ENCODE data around the gene SOX5. TPM values are rescaled to one million over a fixed set of nuclear protein-coding genes. Genes with fewer than 3 reads are reported as not detected.
"Not testable (repeated sequence)": the region's sequence is repeated elsewhere in the genome, so short reads cannot be mapped to it uniquely, and the experiment has no call there.

SOX5 gene
- total RNA-seq, 2 experiments from 2014 or later = not detected

GRCh38 chr12:23851602-23852001, 97.9 kb downstream of the SOX5 start:
- no peak overlapping the region for H3K4me3 Mint-ChIP-seq
- H3K36me3 Mint-ChIP-seq = no peaks in the 10 kb centered on the region
- H3K4me1 Mint-ChIP-seq = no peaks in the 10 kb centered on the region
- no peak for ATAC-seq (ENCODE audit: low read depth)
- H3K9me3 Mint-ChIP-seq = no peaks in the 10 kb centered on the region
- no peak overlapping the region for H3K27ac Mint-ChIP-seq
- no peaks in the 10 kb centered on the region for H3K27me3 Mint-ChIP-seq
- DNase-seq = no peak
- POLR2A ChIA-PET = no interaction called here

DNA sequence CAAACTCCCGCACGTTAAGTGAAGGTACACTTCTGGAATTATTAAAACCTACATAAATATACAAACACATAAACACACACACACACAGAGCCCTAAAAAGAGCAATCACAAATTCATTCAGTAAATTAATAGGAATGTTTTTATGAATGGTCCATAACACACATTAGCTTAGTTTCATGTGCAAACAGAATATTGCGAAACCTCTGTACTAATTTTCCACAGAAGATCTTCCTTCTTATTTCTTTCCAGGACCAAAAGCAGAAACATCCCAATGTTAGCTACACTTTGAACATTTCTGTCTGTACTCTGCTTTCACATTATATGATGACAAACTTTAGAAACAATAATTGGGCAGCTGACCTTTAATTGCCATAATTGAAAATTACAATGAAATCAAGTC, 101.6 kb downstream of the SOX5 start:
- Mint-ChIP-seq H3K9me3 (no peaks in the 10 kb centered on the region), H3K4me3 (no peak overlapping the region)
- POLR2A ChIA-PET = no interaction called here

DNA sequence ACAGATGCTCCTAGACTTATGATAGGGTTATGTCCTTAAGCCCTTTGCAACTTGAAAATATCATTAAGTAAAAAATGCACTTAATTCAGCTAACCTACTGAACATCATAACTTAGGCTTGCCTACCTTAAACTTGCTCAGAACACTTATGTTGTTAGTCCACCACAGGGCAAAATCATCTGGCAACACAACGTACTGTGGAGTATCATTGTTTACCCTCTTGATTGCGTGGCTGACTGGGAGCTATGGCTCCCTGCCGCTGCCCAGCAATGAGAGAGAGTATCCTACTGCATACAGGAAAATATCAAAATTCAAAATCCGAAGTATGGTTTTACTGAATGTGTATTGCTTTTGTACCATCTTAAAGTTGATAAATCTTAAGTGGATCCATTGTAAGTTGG, 105.5 kb downstream of the SOX5 start:
- no peaks in the 10 kb centered on the region for H3K9me3 Mint-ChIP-seq
- no peak for DNase-seq
- H3K27me3 Mint-ChIP-seq = no peaks in the 10 kb centered on the region
- POLR2A ChIA-PET = no interaction called here
- ATAC-seq (ENCODE audit: low read depth) = no peak
- H3K27ac Mint-ChIP-seq = no peak overlapping the region
- no peaks in the 10 kb centered on the region for H3K36me3 Mint-ChIP-seq
- no peak overlapping the region for H3K4me3 Mint-ChIP-seq
- H3K4me1 Mint-ChIP-seq = no peaks in the 10 kb centered on the region

More for the DNA sequence above, 101.6 kb downstream of the SOX5 start:
- no peak overlapping the region for H3K27ac Mint-ChIP-seq
- H3K36me3 Mint-ChIP-seq = no peaks in the 10 kb centered on the region
- H3K27me3 Mint-ChIP-seq = no peaks in the 10 kb centered on the region
- no peak for DNase-seq
- no peaks in the 10 kb centered on the region for H3K4me1 Mint-ChIP-seq
- no peak for ATAC-seq (ENCODE audit: low read depth)

GRCh38 chr12:23834076-23834475, 115.4 kb downstream of the SOX5 start:
- no peaks in the 10 kb centered on the region for H3K4me1 Mint-ChIP-seq
- no peak overlapping the region for H3K27ac Mint-ChIP-seq
- no peaks in the 10 kb centered on the region for H3K36me3 Mint-ChIP-seq
- POLR2A ChIA-PET = no interaction called here
- no peaks in the 10 kb centered on the region for H3K27me3 Mint-ChIP-seq
- no peaks in the 10 kb centered on the region for H3K9me3 Mint-ChIP-seq
- H3K4me3 Mint-ChIP-seq = no peak overlapping the region
- DNase-seq (no peak), ATAC-seq (ENCODE audit: low read depth) (no peak)

DNA sequence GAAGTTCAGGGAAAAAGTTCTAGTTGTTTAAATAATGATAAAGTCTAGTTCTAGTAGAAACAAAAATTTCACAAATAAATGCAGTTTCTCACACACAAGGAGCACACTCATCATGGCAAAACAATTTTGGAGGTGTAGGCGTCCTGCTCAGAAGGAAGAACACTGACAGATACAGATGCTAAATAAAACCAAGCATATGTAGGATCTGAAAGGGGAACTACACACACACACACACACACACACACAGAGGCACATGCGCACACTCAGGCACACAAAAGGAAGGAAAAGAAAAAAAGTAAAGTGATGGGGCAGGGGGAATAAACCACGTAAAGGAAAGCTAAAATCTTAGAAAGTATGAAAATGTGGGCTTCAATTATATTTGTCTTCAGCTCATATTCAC, 117.7 kb downstream of the SOX5 start:
- ATAC-seq (ENCODE audit: low read depth) (no peak), DNase-seq (no peak)
- POLR2A ChIA-PET = no interaction called here
- Mint-ChIP-seq H3K4me1 (no peaks in the 10 kb centered on the region), H3K4me3 (no peak overlapping the region), H3K36me3 (no peaks in the 10 kb centered on the region), H3K9me3 (peaks cover 2% of the 10 kb centered on the region), H3K27me3 (no peaks in the 10 kb centered on the region), H3K27ac (no peak overlapping the region)

DNA sequence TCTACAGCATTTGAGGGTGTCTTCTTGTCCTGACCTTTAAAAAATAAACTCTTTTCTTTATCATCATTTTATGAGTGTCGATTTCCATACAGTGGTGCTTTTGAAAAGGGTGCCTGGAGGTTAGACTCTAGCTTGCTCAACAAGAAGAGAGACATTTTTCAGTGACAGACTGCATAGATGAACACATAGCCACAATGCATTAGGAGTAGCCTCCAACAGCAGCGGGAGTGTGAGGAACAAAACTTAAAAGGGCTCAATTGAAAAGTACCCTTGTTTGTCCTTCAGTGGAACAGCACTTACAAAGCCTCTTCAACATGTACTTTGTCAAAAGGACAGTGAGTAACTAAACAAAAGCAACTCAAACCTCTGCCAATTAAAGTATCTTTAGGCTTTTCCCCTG, 119.3 kb downstream of the SOX5 start:
- POLR2A ChIA-PET = no interaction called here
- H3K27ac Mint-ChIP-seq = no peak overlapping the region
- ATAC-seq (ENCODE audit: low read depth) (no peak), DNase-seq (no peak)
- peaks cover 2% of the 10 kb centered on the region for H3K9me3 Mint-ChIP-seq
- H3K27me3 Mint-ChIP-seq = no peaks in the 10 kb centered on the region
- no peaks in the 10 kb centered on the region for H3K4me1 Mint-ChIP-seq
- no peaks in the 10 kb centered on the region for H3K36me3 Mint-ChIP-seq
- H3K4me3 Mint-ChIP-seq = no peak overlapping the region

DNA sequence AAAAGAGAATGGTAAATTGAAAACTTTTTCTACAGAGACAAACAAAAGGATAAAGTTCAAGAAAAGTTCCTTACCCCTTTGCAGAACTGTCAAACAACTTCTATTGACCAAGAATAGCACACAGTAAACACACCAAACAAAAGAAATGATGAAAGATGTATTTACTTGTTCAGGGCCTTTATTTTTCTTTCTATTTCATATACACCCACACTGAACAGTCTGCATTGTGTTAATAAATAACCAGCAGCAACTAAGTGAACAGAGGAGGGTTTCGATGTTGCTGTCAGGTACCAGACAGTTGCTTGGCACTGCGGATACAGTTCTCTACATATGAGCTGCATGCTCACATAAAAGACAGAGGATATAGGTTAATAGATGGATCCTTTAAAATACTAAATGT, 122.1 kb downstream of the SOX5 start:
- POLR2A ChIA-PET = no interaction called here
- H3K4me1 Mint-ChIP-seq = no peaks in the 10 kb centered on the region
- H3K9me3 Mint-ChIP-seq = peaks cover 2% of the 10 kb centered on the region
- H3K36me3 Mint-ChIP-seq = no peaks in the 10 kb centered on the region
- DNase-seq = no peak
- H3K27me3 Mint-ChIP-seq = no peaks in the 10 kb centered on the region
- no peak for ATAC-seq (ENCODE audit: low read depth)
- H3K4me3 Mint-ChIP-seq = no peak overlapping the region
- H3K27ac Mint-ChIP-seq = no peak overlapping the region

DNA sequence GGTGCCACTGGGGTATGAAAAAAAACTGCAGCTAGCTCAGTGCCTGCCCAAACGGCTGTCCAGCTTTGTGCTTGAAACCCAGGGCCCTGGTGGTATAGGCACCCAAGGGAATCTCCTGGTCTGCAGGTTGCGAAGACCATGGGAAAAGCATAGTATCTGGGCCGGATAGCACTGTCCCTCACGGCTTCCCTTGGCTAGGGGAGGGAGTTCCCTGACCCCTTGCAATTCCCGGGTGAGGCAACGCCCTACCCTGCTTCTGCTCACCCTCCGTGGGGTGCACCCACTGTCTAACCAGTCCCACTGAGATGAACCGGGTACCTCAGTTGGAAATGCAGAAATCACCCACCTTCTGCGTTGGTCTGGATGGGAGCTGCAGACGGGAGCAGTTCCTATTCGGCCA, 124.3 kb downstream of the SOX5 start:
- H3K4me1 Mint-ChIP-seq; H3K27ac Mint-ChIP-seq; H3K4me3 Mint-ChIP-seq; H3K27me3 Mint-ChIP-seq; POLR2A ChIA-PET; ATAC-seq (ENCODE audit: low read depth); DNase-seq; H3K36me3 Mint-ChIP-seq; H3K9me3 Mint-ChIP-seq: not testable (repeated sequence)

DNA sequence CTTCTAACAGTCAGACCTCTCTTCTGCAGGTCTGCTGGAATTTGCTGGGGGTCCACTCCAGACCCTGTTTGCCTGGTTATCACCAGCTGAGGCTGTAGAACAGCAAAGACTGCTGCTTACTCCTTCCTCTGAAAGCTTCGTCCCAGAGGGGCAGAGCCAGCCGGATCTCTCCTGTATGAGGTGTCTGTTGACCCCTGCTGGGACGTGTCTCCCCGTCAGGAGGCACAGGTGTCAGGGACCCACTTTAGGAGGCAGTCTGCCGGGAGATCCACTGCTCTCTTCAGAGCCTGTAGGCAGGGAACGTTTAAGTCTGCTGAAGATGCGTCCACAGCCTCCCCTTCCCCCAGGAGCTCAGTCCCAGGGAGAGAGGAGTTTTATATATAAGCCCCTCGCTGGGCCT, 125.1 kb downstream of the SOX5 start:
- no peak overlapping the region for H3K27ac Mint-ChIP-seq
- no peak overlapping the region for H3K4me3 Mint-ChIP-seq
- H3K36me3 Mint-ChIP-seq = no peaks in the 10 kb centered on the region
- POLR2A ChIA-PET = no interaction called here
- DNase-seq (no peak), ATAC-seq (ENCODE audit: low read depth) (no peak)
- no peaks in the 10 kb centered on the region for H3K4me1 Mint-ChIP-seq
- H3K27me3 Mint-ChIP-seq = no peaks in the 10 kb centered on the region
- H3K9me3 Mint-ChIP-seq = peaks cover 5% of the 10 kb centered on the region

- H3K27me3 Mint-ChIP-seq; POLR2A ChIA-PET; ATAC-seq (ENCODE audit: low read depth): not testable (repeated sequence)
Measured at GRCh38 chr12:23822883-23823282, 126.6 kb downstream of the SOX5 start.

GRCh38 chr12:23817345-23817744, 132.1 kb downstream of the SOX5 start:
- H3K27me3 Mint-ChIP-seq = no peaks in the 10 kb centered on the region
- no peak for DNase-seq

More at GRCh38 chr12:23822883-23823282, 126.6 kb downstream of the SOX5 start:
- H3K9me3 Mint-ChIP-seq, DNase-seq, H3K4me1 Mint-ChIP-seq, H3K36me3 Mint-ChIP-seq, H3K4me3 Mint-ChIP-seq, H3K27ac Mint-ChIP-seq: not testable (repeated sequence)

DNA sequence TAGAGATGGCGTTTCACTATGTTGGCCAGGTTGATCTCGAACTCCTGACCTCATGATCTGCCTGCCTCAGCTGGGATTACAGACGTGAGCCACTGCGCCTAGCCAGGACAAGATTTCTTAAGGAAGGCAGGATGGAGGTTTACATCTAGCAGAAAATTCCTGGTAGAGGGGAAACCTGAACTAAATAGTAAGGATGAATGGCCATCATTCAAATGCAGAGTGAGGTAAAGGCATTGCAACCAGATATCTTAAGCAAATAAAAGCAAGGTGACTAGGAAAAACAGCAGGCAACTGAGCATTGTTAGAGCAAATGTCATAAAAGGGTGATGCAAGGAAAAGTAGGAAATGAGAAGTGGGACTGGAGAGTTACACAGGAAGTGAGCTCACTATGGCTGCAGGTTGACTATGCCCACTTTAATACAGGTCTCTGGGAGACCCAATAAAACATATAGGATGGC, 133.0 kb downstream of the SOX5 start:
- no peaks in the 10 kb centered on the region for H3K4me1 Mint-ChIP-seq

More at GRCh38 chr12:23817345-23817744, 132.1 kb downstream of the SOX5 start:
- H3K36me3 Mint-ChIP-seq = no peaks in the 10 kb centered on the region
- no peak overlapping the region for H3K4me3 Mint-ChIP-seq
- POLR2A ChIA-PET = no interaction called here
- H3K27ac Mint-ChIP-seq = no peak overlapping the region
- H3K4me1 Mint-ChIP-seq = no peaks in the 10 kb centered on the region
- peaks cover 3% of the 10 kb centered on the region for H3K9me3 Mint-ChIP-seq
- no peak for ATAC-seq (ENCODE audit: low read depth)

GRCh38 chr12:23815810-23816209, 133.7 kb downstream of the SOX5 start:
- Mint-ChIP-seq H3K4me1 (no peaks in the 10 kb centered on the region), H3K9me3 (no peaks in the 10 kb centered on the region), H3K27ac (no peak overlapping the region), H3K4me3 (no peak overlapping the region), H3K36me3 (no peaks in the 10 kb centered on the region), H3K27me3 (no peaks in the 10 kb centered on the region)
- DNase-seq (no peak), ATAC-seq (ENCODE audit: low read depth) (no peak)
- POLR2A ChIA-PET = no interaction called here

More for the DNA sequence above, 133.0 kb downstream of the SOX5 start:
- Mint-ChIP-seq H3K9me3 (peaks cover 2% of the 10 kb centered on the region), H3K4me3 (no peak overlapping the region), H3K27ac (no peak overlapping the region), H3K36me3 (no peaks in the 10 kb centered on the region), H3K27me3 (no peaks in the 10 kb centered on the region)
- ATAC-seq (ENCODE audit: low read depth) = no peak
- no peak for DNase-seq
- POLR2A ChIA-PET = no interaction called here

DNA sequence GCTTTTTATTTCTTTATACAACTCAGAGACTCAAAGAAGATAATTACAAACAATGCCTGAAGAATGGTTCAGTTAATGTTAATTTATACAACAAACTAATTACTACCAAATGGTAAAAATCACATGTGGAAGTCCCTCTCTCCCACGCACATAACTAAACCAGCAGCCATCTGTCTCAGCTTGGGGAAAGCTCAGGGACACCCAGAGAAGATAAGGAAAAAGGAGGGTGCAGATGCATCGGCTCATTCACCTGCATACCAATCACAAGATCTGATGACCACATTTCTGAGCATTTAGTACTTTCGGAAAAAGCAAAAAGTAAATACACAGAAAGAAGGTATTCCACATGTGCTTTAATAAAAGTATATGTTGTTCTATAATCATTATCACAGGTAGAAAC, 136.3 kb downstream of the SOX5 start:
- no peak overlapping the region for H3K4me3 Mint-ChIP-seq
- DNase-seq (no peak), ATAC-seq (ENCODE audit: low read depth) (no peak)
- POLR2A ChIA-PET = no interaction called here
- no peaks in the 10 kb centered on the region for H3K4me1 Mint-ChIP-seq
- H3K27me3 Mint-ChIP-seq = no peaks in the 10 kb centered on the region
- no peaks in the 10 kb centered on the region for H3K9me3 Mint-ChIP-seq
- H3K27ac Mint-ChIP-seq = no peak overlapping the region
- no peaks in the 10 kb centered on the region for H3K36me3 Mint-ChIP-seq

GRCh38 chr12:23810329-23810902, 139.1 kb downstream of the SOX5 start:
- ATAC-seq (ENCODE audit: low read depth) (no peak), DNase-seq (no peak)
- H3K36me3 Mint-ChIP-seq = no peaks in the 10 kb centered on the region
- H3K27ac Mint-ChIP-seq = no peak overlapping the region
- H3K4me1 Mint-ChIP-seq = no peaks in the 10 kb centered on the region
- no peak overlapping the region for H3K4me3 Mint-ChIP-seq
- no peaks in the 10 kb centered on the region for H3K9me3 Mint-ChIP-seq
- POLR2A ChIA-PET = no interaction called here
- H3K27me3 Mint-ChIP-seq = no peaks in the 10 kb centered on the region

All from activated naive CD8-positive, alpha-beta T cell treated with anti-CD3 and anti-CD28 coated beads, Interleukin-2, amount 10 ng/mL, durations not matched to agents 7 days and 5 days (primary cell).